ENCODE measurements around the gene GIT2.
"Not testable (repeated sequence)": the region's sequence is repeated elsewhere in the genome, so short reads cannot be mapped to it uniquely, and the experiment has no call there.

GIT2 gene

DNA sequence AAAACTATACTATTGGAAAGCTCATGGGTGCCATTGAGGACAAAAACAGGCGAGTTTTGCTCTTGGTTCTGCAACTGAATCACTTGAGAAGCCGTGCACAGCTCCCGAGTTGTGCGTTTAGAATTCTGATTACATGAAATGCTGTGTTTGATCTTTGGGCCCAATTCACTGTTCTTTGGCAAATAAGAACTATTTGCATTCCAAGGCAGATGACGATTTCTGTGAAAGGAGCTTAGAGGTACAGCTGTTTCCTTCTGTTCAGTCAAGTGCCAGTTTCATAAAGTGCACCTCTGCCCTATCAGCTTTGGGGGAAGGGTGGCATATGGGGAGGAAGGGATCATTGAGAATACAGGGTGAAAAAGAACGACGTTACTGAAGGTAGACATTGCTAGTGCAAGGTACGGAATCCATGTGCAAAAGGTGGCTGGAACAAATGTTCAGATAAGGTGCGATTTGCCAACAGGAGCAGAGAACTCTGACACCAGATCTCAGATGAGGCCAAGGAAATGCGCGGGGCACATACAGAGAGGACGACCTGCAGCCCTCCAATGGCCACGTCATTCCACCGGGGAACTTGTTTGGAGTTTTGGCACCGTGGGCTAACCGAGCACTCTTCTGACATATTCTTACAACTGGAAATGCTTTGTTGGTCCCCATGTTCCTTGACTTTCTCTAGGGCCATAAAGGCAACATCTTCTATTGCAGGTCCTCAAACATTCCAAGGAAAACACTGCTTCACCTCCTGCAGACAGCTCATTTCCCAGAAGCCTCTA, 66.0 kb downstream of the GIT2 start:
- Histone ChIP-seq H3K27ac (ENCODE audit: low read depth, low read length) (no peak overlapping the region), H3K27me3 (ENCODE audit: control insufficient read depth, insufficient read depth, low read length) (no peaks in the 10 kb centered on the region), H3K9me3 (ENCODE audit: control insufficient read depth, insufficient read depth, low read depth, low read length) (no peaks in the 10 kb centered on the region), H3K4me3 (ENCODE audit: low read depth, low read length) (no peak overlapping the region), H3K36me3 (ENCODE audit: control insufficient read depth, insufficient read depth, low read length) (peaks cover 37% of the 10 kb centered on the region), H3K9ac (ENCODE audit: low read length) (no peak overlapping the region), H3K4me1 (ENCODE audit: control insufficient read depth, insufficient read depth, low read length) (no peaks in the 10 kb centered on the region)

- peaks cover 35% of the 10 kb centered on the region for H3K36me3 ChIP-seq (ENCODE audit: control insufficient read depth, insufficient read depth, low read length)
- H3K4me1 ChIP-seq (ENCODE audit: control insufficient read depth, insufficient read depth, low read length); H3K9me3 ChIP-seq (ENCODE audit: control insufficient read depth, insufficient read depth, low read depth, low read length): not testable (repeated sequence)
These were observed 66.8 kb downstream of the GIT2 start for GRCh38 chr12:109929326-109929725.

DNA sequence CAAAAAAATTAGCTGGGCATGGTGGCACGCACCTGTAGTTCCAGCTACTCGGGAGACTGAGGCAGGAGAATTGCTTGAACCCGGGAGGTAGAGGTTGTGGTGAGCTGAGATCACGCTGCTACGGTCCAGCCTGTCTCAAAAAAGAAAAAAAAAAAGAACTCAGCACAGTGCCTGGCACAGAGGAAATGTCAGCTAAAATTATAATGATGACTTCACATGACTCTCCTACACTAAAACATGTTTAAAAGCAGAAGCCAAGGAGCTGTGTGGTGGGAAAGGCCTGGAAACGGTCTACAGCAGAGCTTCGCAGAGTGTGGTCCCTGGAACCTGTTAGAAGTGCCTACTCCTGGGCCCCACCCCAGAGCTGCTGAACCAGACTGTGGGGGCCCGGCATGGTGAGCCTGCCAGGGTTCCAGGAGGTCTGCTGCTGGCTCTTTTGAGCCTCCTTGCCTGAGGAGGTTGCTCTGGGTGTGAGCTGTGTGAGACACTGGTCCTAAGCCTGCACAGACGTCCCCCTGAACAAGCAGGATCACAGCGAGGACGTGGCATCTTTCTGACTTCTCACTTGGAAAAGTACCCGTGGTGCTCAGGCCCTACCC, 68.0 kb downstream of the GIT2 start:
- no peak overlapping the region for H3K9ac ChIP-seq (ENCODE audit: low read length)
- peaks cover 26% of the 10 kb centered on the region for H3K36me3 ChIP-seq (ENCODE audit: control insufficient read depth, insufficient read depth, low read length)
- no peaks in the 10 kb centered on the region for H3K27me3 ChIP-seq (ENCODE audit: control insufficient read depth, insufficient read depth, low read length)
- H3K4me3 ChIP-seq (ENCODE audit: low read depth, low read length): no peak overlapping the region
- H3K9me3 ChIP-seq (ENCODE audit: control insufficient read depth, insufficient read depth, low read depth, low read length): no peaks in the 10 kb centered on the region
- H3K27ac ChIP-seq (ENCODE audit: low read depth, low read length): no peak overlapping the region
- no peaks in the 10 kb centered on the region for H3K4me1 ChIP-seq (ENCODE audit: control insufficient read depth, insufficient read depth, low read length)

More at GRCh38 chr12:109929326-109929725, 66.8 kb downstream of the GIT2 start:
- H3K27ac ChIP-seq (ENCODE audit: low read depth, low read length); H3K4me3 ChIP-seq (ENCODE audit: low read depth, low read length); H3K9ac ChIP-seq (ENCODE audit: low read length); H3K27me3 ChIP-seq (ENCODE audit: control insufficient read depth, insufficient read depth, low read length): not testable (repeated sequence)

- Histone ChIP-seq H3K9me3 (ENCODE audit: control insufficient read depth, insufficient read depth, low read depth, low read length) (no peaks in the 10 kb centered on the region), H3K4me1 (ENCODE audit: control insufficient read depth, insufficient read depth, low read length) (no peaks in the 10 kb centered on the region), H3K27ac (ENCODE audit: low read depth, low read length) (no peak overlapping the region), H3K27me3 (ENCODE audit: control insufficient read depth, insufficient read depth, low read length) (no peaks in the 10 kb centered on the region), H3K36me3 (ENCODE audit: control insufficient read depth, insufficient read depth, low read length) (peaks cover 21% of the 10 kb centered on the region), H3K4me3 (ENCODE audit: low read depth, low read length) (no peak overlapping the region), H3K9ac (ENCODE audit: low read length) (no peak overlapping the region)
These were observed 68.5 kb downstream of the GIT2 start for GRCh38 chr12:109927622-109928021.

DNA sequence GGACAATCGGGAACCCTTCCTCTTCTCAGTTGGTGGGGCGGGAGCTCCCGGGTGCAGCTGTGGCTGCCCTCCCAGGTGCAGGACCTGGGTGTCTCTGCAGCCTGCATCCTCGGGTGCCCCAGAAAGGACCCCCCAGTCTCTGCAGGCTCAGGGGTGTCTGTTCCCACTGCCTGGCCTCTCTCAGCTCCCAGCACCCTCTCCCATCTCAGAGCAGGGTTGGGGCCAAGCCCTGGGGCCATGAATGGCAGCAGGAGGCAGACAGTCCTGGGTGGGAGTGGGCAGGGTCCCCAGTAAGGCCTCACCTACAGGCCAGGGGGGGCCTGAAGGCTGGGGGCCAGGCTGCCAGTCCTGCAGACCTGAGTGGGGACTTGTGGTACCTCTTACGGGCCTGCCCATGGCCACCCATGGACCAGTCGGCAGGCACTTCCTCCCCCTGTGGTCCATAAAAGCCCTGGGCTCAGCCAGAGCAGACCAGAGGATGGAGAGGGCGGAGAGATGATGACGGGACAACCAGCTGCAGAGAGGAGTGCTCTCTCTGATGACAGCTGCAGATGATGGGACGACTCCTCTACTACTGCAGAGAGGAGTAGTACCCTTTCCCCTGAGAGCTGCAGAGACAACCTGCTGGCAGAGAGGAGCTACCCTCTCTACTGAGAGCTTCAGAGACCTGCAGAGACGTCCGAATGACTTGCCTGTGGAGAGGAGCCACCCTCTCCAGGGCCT, 69.5 kb downstream of the GIT2 start:
- H3K9me3 ChIP-seq (ENCODE audit: control insufficient read depth, insufficient read depth, low read depth, low read length): no peaks in the 10 kb centered on the region
- H3K9ac ChIP-seq (ENCODE audit: low read length): no peak overlapping the region
- H3K4me1 ChIP-seq (ENCODE audit: control insufficient read depth, insufficient read depth, low read length): no peaks in the 10 kb centered on the region
- H3K27ac ChIP-seq (ENCODE audit: low read depth, low read length): no peak overlapping the region
- H3K36me3 ChIP-seq (ENCODE audit: control insufficient read depth, insufficient read depth, low read length): peaks cover 11% of the 10 kb centered on the region
- no peak overlapping the region for H3K4me3 ChIP-seq (ENCODE audit: low read depth, low read length)
- H3K27me3 ChIP-seq (ENCODE audit: control insufficient read depth, insufficient read depth, low read length): no peaks in the 10 kb centered on the region

- peaks cover 5% of the 10 kb centered on the region for H3K36me3 ChIP-seq (ENCODE audit: control insufficient read depth, insufficient read depth, low read length)
These were observed 70.2 kb downstream of the GIT2 start for GRCh38 chr12:109926016-109926415.

GRCh38 chr12:109925185-109925840, 70.9 kb downstream of the GIT2 start:
- Histone ChIP-seq H3K4me1 (ENCODE audit: control insufficient read depth, insufficient read depth, low read length) (no peaks in the 10 kb centered on the region), H3K36me3 (ENCODE audit: control insufficient read depth, insufficient read depth, low read length) (peaks cover 6% of the 10 kb centered on the region; the same call in 1 of the 2 replicates), H3K27me3 (ENCODE audit: control insufficient read depth, insufficient read depth, low read length) (no peaks in the 10 kb centered on the region), H3K9me3 (ENCODE audit: control insufficient read depth, insufficient read depth, low read depth, low read length) (no peaks in the 10 kb centered on the region), H3K4me3 (ENCODE audit: low read depth, low read length) (no peak overlapping the region), H3K9ac (ENCODE audit: low read length) (no peak overlapping the region), H3K27ac (ENCODE audit: low read depth, low read length) (no peak overlapping the region)

More at GRCh38 chr12:109926016-109926415, 70.2 kb downstream of the GIT2 start:
- Histone ChIP-seq H3K4me3 (ENCODE audit: low read depth, low read length) (no peak overlapping the region), H3K9me3 (ENCODE audit: control insufficient read depth, insufficient read depth, low read depth, low read length) (no peaks in the 10 kb centered on the region), H3K27ac (ENCODE audit: low read depth, low read length) (no peak overlapping the region), H3K27me3 (ENCODE audit: control insufficient read depth, insufficient read depth, low read length) (no peaks in the 10 kb centered on the region), H3K4me1 (ENCODE audit: control insufficient read depth, insufficient read depth, low read length) (no peaks in the 10 kb centered on the region), H3K9ac (ENCODE audit: low read length) (no peak overlapping the region)

GRCh38 chr12:109923481-109924245, 72.5 kb downstream of the GIT2 start:
- 0 out of 2 replicates have a peak, but pooled peaks cover 4% of the 10 kb centered on the region for H3K9me3 ChIP-seq (ENCODE audit: control insufficient read depth, insufficient read depth, low read depth, low read length)
- no peak overlapping the region for H3K9ac ChIP-seq (ENCODE audit: low read length)
- H3K4me1 ChIP-seq (ENCODE audit: control insufficient read depth, insufficient read depth, low read length): no peaks in the 10 kb centered on the region
- H3K27me3 ChIP-seq (ENCODE audit: control insufficient read depth, insufficient read depth, low read length): no peaks in the 10 kb centered on the region
- no peak overlapping the region for H3K4me3 ChIP-seq (ENCODE audit: low read depth, low read length)
- H3K27ac ChIP-seq (ENCODE audit: low read depth, low read length): no peak overlapping the region
- peaks cover 22% of the 10 kb centered on the region for H3K36me3 ChIP-seq (ENCODE audit: control insufficient read depth, insufficient read depth, low read length)

- no peak overlapping the region for H3K9ac ChIP-seq (ENCODE audit: low read length)
- no peaks in the 10 kb centered on the region for H3K27me3 ChIP-seq (ENCODE audit: control insufficient read depth, insufficient read depth, low read length)
- H3K4me1 ChIP-seq (ENCODE audit: control insufficient read depth, insufficient read depth, low read length): no peaks in the 10 kb centered on the region
- peaks cover 26% of the 10 kb centered on the region for H3K36me3 ChIP-seq (ENCODE audit: control insufficient read depth, insufficient read depth, low read length)
- H3K9me3 ChIP-seq (ENCODE audit: control insufficient read depth, insufficient read depth, low read depth, low read length): 0 out of 2 replicates have a peak, but pooled peaks cover 4% of the 10 kb centered on the region
- H3K27ac ChIP-seq (ENCODE audit: low read depth, low read length): no peak overlapping the region
- H3K4me3 ChIP-seq (ENCODE audit: low read depth, low read length): no peak overlapping the region
These were observed 73.1 kb downstream of the GIT2 start for GRCh38 chr12:109923038-109923437.

DNA sequence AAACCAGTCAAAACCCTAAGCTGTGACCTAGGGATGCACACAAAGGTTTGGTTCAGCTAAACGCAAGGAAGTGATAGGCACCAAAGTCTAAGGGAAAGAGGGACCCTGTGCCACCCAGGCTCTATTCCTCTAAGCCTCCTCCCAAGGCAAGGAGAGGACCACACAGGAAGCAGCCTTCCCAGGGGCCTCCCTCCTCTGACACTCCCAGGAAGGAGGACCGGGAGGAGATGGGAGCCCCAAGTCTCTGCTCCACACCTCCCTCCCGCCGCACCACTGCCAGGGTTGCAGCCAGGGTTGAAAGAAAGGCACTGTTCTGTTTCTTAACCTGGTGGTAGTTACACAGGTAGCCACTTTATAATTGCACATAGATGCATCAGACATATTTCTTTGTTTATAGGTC, 74.2 kb downstream of the GIT2 start:
- Histone ChIP-seq H3K9ac (ENCODE audit: low read length) (no peak overlapping the region), H3K4me1 (ENCODE audit: control insufficient read depth, insufficient read depth, low read length) (no peaks in the 10 kb centered on the region), H3K4me3 (ENCODE audit: low read depth, low read length) (no peak overlapping the region), H3K9me3 (ENCODE audit: control insufficient read depth, insufficient read depth, low read depth, low read length) (0 out of 2 replicates have a peak, but pooled peaks cover 4% of the 10 kb centered on the region), H3K36me3 (ENCODE audit: control insufficient read depth, insufficient read depth, low read length) (peaks cover 36% of the 10 kb centered on the region), H3K27ac (ENCODE audit: low read depth, low read length) (no peak overlapping the region), H3K27me3 (ENCODE audit: control insufficient read depth, insufficient read depth, low read length) (no peaks in the 10 kb centered on the region)

Measured in HUES6 (cell line).